ENCODE results near the gene RASA2.
"Not testable (repeated sequence)": the region's sequence is repeated elsewhere in the genome, so short reads cannot be mapped to it uniquely, and the experiment has no call there.

Gene RASA2

DNA sequence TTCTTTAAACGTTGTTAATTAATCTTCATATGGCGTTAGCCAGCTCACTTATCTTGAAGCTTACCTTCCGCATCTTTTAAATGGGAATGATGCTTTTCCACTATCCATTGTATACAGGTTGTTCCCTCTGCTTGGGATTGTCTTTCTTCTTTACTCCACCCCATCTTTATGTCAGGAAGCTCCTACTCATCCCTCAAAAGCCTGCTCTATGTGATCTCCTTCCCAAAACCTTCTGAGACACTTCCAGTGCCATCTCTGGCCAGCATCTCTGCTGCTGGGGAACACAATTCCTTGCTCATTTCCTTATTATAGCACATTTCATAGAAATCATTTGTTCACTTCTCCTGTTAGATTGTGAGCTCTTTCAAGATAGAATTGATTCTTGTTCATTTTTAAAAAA is 4.3 kb downstream of the RASA2 start:
- no peak for TF ChIP-seq CTCF (IDR thresholded peaks at IDR 0.05; ENCODE audit: low read depth, low read length, missing control alignments)
- no peak for DNase-seq (ENCODE audit: extremely low read depth, low read depth)
- H3K4me3 ChIP-seq (replicated peaks; ENCODE audit: low read depth, low read length) = no peak overlapping the region

- H3K4me3 ChIP-seq (replicated peaks; ENCODE audit: low read depth, low read length) = no peak overlapping the region
- TF ChIP-seq CTCF (IDR thresholded peaks at IDR 0.05; ENCODE audit: low read depth, low read length, missing control alignments) = no peak
- DNase-seq (ENCODE audit: extremely low read depth, low read depth) = no peak
These were observed 5.1 kb downstream of the RASA2 start for GRCh38 chr3:141491929-141492328.

DNA sequence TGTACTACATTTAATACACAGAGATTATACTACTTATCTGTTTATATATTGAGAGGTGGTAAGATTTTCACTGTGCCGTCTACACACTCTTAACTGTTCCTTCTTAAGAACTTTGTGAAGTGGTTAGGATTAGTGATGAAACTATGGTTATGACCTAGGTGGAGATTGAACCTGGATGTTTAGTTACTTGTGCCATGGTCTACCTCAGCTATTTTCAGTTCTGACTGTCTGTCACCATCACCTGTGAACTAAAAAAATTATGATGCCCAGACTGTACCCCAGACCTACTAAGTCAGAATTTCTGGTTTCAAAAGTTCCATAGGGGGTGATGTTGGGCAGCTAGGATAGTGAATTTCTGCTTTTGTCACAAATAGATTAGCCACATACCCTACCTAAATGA is 6.4 kb downstream of the RASA2 start:
- no peak for DNase-seq (ENCODE audit: extremely low read depth, low read depth)
- H3K4me3 ChIP-seq (replicated peaks; ENCODE audit: low read depth, low read length) = no peak overlapping the region
- no peak for TF ChIP-seq CTCF (IDR thresholded peaks at IDR 0.05; ENCODE audit: low read depth, low read length, missing control alignments)

DNA sequence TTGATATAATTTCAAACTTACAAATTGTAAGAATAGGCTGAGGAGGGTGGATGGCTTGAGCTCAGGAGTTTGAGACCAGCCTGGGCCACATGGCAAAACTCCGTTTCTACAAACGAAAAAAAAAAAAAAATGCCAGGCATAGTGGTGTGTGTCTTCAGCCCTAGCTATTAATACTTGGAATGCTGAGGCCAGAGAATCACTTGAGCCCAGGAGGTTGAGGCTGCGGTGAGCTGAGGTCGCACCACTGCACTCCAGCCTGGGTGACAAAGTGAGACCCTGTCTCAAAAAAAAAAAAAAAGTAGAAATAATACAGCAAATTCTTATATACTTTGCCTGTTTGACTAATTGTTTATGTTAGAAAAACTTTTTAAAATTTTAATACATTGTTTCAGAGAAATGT is 10.8 kb downstream of the RASA2 start:
- not testable (repeated sequence) for H3K4me3 ChIP-seq (replicated peaks; ENCODE audit: low read depth, low read length); DNase-seq (ENCODE audit: extremely low read depth, low read depth)

GRCh38 chr3:141498598-141499223 is 11.9 kb downstream of the RASA2 start:
- DNase-seq (ENCODE audit: extremely low read depth, low read depth) = no peak
- no peak overlapping the region for H3K4me3 ChIP-seq (replicated peaks; ENCODE audit: low read depth, low read length)
- no peak for TF ChIP-seq CTCF (IDR thresholded peaks at IDR 0.05; ENCODE audit: low read depth, low read length, missing control alignments)

DNA sequence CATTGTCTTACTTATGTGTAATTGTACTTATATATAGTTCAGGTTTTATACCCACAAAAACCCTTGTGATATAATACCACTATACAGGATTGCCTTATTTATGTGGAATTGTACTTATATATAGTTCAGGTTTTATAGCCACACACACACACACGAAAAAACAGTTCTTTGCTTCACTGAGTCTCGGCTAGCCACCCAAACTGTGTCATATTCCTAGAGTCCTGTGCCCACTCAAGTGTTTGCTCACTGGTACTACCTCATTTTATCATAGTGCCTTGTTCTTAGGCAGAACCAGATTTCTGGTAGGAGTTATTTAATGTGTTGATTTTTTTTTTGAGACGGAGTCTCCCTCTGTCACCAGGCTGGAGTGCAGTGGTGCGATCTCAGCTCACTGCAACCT is 12.5 kb downstream of the RASA2 start:
- no peak for TF ChIP-seq CTCF (IDR thresholded peaks at IDR 0.05; ENCODE audit: low read depth, low read length, missing control alignments)
- no peak overlapping the region for H3K4me3 ChIP-seq (replicated peaks; ENCODE audit: low read depth, low read length)
- DNase-seq (ENCODE audit: extremely low read depth, low read depth) = no peak

GRCh38 chr3:141499965-141500364 is 13.1 kb downstream of the RASA2 start:
- TF ChIP-seq CTCF (IDR thresholded peaks at IDR 0.05; ENCODE audit: low read depth, low read length, missing control alignments) = no peak
- no peak for DNase-seq (ENCODE audit: extremely low read depth, low read depth)
- H3K4me3 ChIP-seq (replicated peaks; ENCODE audit: low read depth, low read length) = no peak overlapping the region

All from HFF-Myc (cell line).